ENCODE data around the gene EPHB2. TPM values are rescaled to one million over a fixed set of nuclear protein-coding genes. Genes with fewer than 3 reads are reported as not detected.

EPHB2 gene
- total and polyA plus RNA-seq, 2 of the 13 experiments (the other 11 are each of a cell fraction or from before 2014, with no cell fraction given): 0.03 to 0.11 TPM

- no peak for TF ChIP-seq ASH2L (IDR thresholded peaks at IDR 0.05; ENCODE audit: insufficient read length, low read depth, low read length)
Observed at GRCh38 chr1:22848405-22848804, 137.8 kb downstream of the EPHB2 start (continued).

- Histone ChIP-seq H3K9ac (ENCODE audit: insufficient read depth, low read depth, low read length) (no peak overlapping the region), H3K27me3 (ENCODE audit: control insufficient read depth in 1 of 2, insufficient read depth in 2 of 2, low read length in 2 of 2) (peaks cover 0 to 49% of the 10 kb centered on the region in 2 experiments; a peak in 3 of 5 replicates), H3K79me2 (ENCODE audit: insufficient read depth, low read length) (no peaks in the 10 kb centered on the region), H3K9me3 (ENCODE audit: low read length) (no peaks in the 10 kb centered on the region), H3K27ac (ENCODE audit: extremely low read length, insufficient read depth, low read length) (no peak overlapping the region), H3K4me3 (replicated peaks in 1 of 3; ENCODE audit: insufficient read depth in 1 of 3, low read depth in 2 of 3, low read length in 3 of 3) (no peak overlapping the region), H3K4me2 (ENCODE audit: low read depth, low read length) (no peak overlapping the region), H3K36me3 (replicated peaks in 1 of 2; ENCODE audit: control insufficient read depth in 1 of 2, insufficient read depth in 2 of 2, low read length in 2 of 2) (no peaks in the 10 kb centered on the region), H3K4me1 (ENCODE audit: insufficient read depth, low read length) (no peaks in the 10 kb centered on the region), H2AFZ (ENCODE audit: low read length) (no peak overlapping the region), H4K20me1 (ENCODE audit: insufficient read depth, low read length) (0 out of 2 replicates have a peak, but pooled peaks cover under 1% of the 10 kb centered on the region)
- intact Hi-C loops (cut with micrococcal nuclease; ENCODE audit: unreplicated experiment): no loop called here
- WGBS (ENCODE audit: low lambda C conversion rate): 20% methylated on average over 3 of the region's 5 CpGs
- ChIA-PET CTCF (ENCODE audit: low intra/inter-chr PET ratio, low total read pairs) (no interaction called here), POLR2A (no interaction called here)
- TF ChIP-seq RARA (CRISPR knock-in tag; IDR thresholded peaks at IDR 0.05): no peak
- no peak for TF ChIP-seq ZNF780A (CRISPR knock-in tag; IDR thresholded peaks at IDR 0.05)
- no peak for TF ChIP-seq SMARCC2 (IDR thresholded peaks at IDR 0.05)
- TF ChIP-seq RARG (CRISPR knock-in tag; IDR thresholded peaks at IDR 0.05; ENCODE audit: low read depth): no peak
- no peak for TF ChIP-seq PCBP1 (IDR thresholded peaks at IDR 0.05; ENCODE audit: borderline replicate concordance, low read depth, low read length)
- no peak for TF ChIP-seq ZFP37 (CRISPR knock-in tag; IDR thresholded peaks at IDR 0.05; ENCODE audit: borderline replicate concordance)
- no peak for TF ChIP-seq AHDC1 (CRISPR knock-in tag; IDR thresholded peaks at IDR 0.05; ENCODE audit: borderline replicate concordance)
- TF ChIP-seq ATF1 (CRISPR knock-in tag; IDR thresholded peaks at IDR 0.05): no peak
- TF ChIP-seq TOPORS (CRISPR knock-in tag; IDR thresholded peaks at IDR 0.05): no peak
- no peak for TF ChIP-seq HHEX (CRISPR knock-in tag; IDR thresholded peaks at IDR 0.05)
- no peak for TF ChIP-seq GABPA (IDR thresholded peaks at IDR 0.05; ENCODE audit: low read depth, low read length)
- no peak for TF ChIP-seq GABPA (CRISPR knock-in tag; IDR thresholded peaks at IDR 0.05; ENCODE audit: low read depth)
- no peak for TF ChIP-seq ZNF329 (CRISPR knock-in tag; IDR thresholded peaks at IDR 0.05; ENCODE audit: low read depth)
- no peak for TF ChIP-seq KLF6 (CRISPR knock-in tag; IDR thresholded peaks at IDR 0.05)
- no peak for TF ChIP-seq RFX1 (IDR thresholded peaks at IDR 0.05)
- TF ChIP-seq NONO (IDR thresholded peaks at IDR 0.05): no peak
- no peak for TF ChIP-seq NONO (CRISPR knock-in tag; conservative IDR thresholded peaks at IDR 0.05)
- TF ChIP-seq GABPB1 (CRISPR knock-in tag; IDR thresholded peaks at IDR 0.05): no peak
- no peak for TF ChIP-seq RNF219 (CRISPR knock-in tag; IDR thresholded peaks at IDR 0.05)
- in situ Hi-C loops (cut with HindIII; ENCODE audit: extremely low pct_ligation_motif_present, low pct_unique_long_range_greater_than_20kb): no loop called here
- BruUV-seq (replicated peaks): no TSS peak
- no peak for DNase-seq (ENCODE audit: low spot score)
- no peak for FAIRE-seq
- ATAC-seq: no peak
Observed at GRCh38 chr1:22849770-22850169, 139.1 kb downstream of the EPHB2 start.

All from HepG2 (cell line).